Stimulated activated CD4-positive, alpha-beta T cell treated with anti-CD3 and anti-CD28 coated beads, Interleukin-15, amount 100 ng/mL, for 24 hours (primary cell): Measurements from ENCODE around the gene TCEAL4.
"Not testable (repeated sequence)": the region's sequence is repeated elsewhere in the genome, so short reads cannot be mapped to it uniquely, and the experiment has no call there.

Source experiments
- DNase-seq: peaks from one replicate; pipeline ENCODE4 v3.0.0-alpha.2; 2020

TCEAL4 gene

DNA sequence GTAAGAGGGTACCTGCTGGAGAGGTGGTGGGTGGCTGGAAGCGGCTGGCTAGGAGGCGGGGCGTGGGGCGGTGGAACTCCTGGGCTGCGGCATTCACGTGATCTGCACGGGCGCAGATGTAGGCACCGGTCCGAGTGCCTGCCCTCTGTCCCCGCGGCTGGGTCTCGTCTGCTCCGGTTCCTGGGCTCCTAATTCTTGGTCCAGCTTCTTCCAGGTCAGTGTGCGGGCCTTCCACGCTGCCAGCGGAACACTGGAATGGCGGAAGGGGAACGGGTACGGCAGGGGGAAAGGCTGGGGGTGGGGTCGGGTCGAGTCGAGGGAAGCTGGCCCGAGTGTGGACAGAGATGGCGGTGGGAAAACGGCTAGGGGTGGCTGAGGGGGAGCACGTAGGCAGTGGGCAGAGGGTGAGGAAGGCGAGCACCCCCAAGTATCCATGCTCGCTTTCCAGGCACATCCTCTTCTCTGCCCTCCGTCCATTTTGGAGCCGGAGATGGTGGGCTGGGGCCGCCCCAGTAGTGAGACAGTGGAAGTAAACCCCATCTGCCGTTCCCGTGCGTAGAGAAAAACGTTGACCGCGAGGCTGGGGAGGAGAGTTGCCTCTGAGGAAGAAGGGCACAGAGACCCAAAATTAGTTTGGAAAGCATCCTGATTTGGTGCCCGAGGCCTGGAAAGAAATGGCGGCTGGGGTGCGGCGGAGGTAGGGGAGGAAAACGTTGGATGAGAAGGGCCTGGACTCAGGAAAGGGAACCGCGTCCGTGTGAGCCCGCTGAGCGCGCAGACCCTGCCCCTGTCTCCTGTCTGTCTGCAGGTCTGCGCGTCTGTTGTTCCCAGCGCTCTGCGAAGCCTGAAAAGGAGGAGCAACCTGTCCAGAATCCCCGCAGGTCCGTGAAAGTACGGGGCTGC, at the start of gene TCEAL4:
Gene TCEAL4 (plus strand): TSS at position 105 of the 903 bp plus-strand sequence. CDS start 1,161 bp downstream, outside the sequence.
- peak; percentile 67 for DNase-seq

DNA sequence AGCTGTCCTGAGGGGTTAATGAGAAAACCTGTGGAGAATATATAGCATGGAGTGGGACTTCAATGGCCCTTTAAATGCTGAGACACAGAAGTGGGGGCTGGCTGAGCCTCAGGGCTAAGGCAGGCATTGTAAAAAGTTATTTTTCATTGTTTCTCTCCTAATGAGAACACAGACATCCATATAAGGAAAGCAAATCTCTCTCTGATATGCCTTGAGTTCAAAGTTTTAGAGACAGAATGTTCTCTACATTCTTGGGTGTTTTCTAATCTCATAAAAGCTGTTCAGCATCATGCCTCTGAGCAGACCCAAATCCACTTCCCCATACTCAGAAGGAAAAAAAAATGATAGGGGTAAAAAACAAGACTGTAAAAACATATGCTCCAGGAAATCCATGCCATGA, 49.2 kb upstream of the TCEAL4 start:
- no peak for DNase-seq

- DNase-seq, result no peak
These were observed 48.6 kb upstream of the TCEAL4 start for GRCh38 chrX:103536732-103537131.

- DNase-seq, result no peak
These were observed 47.4 kb upstream of the TCEAL4 start for GRCh38 chrX:103537871-103538387.

DNA sequence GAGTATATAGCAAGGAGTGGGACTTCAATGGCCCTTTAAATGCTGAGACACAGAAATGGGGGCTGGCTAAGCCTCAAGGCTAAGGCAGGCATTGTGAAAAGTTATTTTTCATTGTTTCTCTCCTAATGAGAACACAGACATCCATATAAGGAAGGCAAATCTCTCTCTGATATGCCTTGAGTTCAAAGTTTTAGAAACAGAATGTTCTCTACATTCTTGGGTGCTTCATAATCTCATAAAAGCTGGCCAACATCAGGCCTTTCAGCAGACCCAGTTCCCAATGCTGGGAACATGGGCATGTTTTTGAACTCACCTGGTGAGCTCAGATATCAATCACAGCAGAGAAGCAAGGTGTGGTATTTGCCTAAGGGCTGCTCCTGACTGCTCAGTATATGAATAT, 46.6 kb upstream of the TCEAL4 start:
- no peak for DNase-seq

DNA sequence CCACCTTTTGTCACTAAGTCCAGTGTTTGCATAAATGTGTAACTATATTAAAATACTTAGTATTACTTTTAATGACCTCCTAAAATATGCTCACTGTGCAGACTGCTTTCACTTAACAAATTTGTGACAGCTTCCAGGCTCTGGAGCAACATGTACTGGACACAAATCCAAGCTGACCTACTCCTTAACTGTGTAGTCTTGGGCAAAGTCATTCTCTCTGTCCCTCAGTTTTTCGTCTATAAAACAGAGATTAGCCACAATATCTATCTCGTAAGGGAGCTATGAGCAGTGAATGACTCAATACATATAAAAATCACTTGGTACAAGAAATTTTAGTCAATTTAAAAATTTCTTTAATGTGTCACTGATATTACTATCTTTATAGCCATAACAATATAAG, 45.6 kb upstream of the TCEAL4 start:
- no peak for DNase-seq

DNA sequence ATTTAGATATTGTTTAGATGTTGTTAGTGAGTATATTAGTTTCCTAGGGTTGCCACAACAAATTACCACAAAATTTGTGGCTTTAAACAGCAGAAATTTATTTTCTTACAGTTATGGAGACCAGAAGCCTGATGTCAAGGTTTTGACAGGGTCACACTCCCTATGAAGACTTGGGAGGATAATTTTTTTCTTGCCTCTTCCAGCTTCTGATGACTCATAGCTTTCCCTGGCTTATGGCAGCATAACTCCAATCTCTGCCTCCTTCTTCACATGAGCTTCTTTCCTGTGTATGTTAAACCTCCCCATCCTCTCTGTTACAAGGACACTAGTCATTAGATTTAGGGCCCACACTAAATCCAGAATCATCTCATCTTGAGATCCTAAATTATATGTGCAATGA, 45.2 kb upstream of the TCEAL4 start:
- DNase-seq, result no peak

- no peak for DNase-seq
These were observed 35.4 kb upstream of the TCEAL4 start for GRCh38 chrX:103549916-103550315.

- DNase-seq, result no peak
These were observed 34.8 kb upstream of the TCEAL4 start for GRCh38 chrX:103550415-103551051.

DNA sequence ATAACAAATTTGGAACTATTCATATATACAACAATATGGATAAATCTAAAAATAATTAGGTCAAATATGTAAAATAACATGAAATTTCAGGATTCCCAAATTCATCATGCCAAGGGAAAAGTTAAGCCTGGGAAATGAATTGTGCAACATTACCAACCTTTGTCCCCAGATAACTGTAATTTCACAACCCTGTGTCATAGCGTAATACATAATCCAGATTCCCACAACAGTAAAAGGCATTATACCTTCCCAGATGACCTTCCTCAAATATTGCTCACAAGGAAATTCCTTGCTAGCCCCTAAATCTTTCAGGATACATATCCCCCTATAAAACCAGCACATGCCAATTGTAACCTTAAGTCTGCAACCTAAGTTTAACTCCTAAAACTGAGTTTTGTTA, 33.1 kb upstream of the TCEAL4 start:
- no peak for DNase-seq

DNA sequence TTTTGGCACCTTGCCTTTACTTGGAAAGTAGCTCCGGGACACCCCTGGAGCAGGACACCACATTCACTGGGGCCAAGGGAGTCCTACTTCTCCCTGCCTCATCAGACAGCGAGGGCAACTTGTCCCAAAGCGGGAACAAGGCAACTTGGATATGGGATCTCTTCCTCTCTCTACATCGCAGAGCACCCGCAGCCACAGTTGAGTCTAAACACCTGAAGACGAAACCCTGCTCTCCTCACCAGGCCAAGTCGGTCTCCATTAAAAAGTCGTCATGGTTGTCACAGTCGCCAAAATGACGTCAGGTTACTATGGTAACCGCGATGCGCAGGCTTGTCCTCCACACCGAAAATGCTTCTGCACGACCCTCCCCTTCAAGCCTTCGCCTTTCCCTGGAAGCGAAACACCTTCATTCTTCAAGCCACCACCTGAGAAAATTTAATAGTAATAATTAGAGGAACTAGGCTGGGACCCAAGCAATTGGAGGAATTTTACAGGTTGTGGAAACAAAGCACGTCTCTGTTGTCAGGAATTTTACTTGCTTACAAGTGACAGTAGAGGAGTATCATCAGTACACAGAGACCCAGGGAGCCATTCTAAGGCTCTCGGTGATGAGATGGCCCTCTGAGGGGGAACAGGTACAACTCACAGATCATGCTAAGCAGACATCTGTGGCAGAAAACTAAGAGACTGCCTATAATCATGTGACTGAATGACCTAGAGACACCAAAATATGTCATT, 30.5 kb upstream of the TCEAL4 start:
- DNase-seq, result peak; percentile 76

GRCh38 chrX:103556963-103557612, 28.2 kb upstream of the TCEAL4 start:
- DNase-seq, result no peak

GRCh38 chrX:103560256-103560655, 25.1 kb upstream of the TCEAL4 start:
- DNase-seq, result no peak

DNA sequence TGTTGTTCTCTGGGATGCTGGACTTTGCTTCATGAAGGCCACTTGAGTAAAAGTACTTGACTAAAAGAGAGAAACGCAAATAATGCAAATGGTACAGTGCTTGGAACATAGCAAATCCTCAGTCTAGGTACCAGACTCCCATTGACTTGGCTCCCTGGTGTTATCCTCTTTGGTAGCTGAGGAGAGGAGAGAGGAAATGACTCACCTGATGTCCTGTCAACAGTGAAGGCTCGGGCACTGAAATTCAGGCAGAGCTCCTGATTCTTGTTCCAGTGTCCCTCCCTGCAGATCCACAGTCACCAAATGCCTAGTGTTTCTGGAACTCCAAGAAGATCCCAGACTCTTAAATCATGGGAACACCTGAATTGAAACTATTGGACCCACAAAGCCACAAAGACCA, 22.5 kb upstream of the TCEAL4 start:
- no peak for DNase-seq

DNA sequence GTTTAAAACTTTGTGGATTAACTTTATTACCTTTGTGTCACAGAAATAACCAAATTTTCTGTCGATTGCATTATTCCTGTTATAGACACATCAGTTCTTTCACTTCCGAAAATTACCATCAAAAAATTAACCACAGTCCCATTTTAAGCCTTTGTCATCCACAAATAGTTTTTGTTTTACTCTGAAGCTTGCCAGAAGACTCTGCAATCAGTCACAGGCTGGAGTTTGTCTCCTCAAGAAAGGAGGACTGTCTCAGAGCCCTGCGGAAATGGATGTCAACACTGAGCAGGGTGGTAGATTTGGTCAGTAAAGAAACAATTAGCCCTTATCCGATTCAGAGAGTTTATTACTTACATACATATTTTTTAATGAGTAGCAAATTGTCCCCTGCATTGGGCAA, 20.1 kb upstream of the TCEAL4 start:
- no peak for DNase-seq

GRCh38 chrX:103565752-103566151, 19.6 kb upstream of the TCEAL4 start:
- no peak for DNase-seq

GRCh38 chrX:103571121-103571520, 14.2 kb upstream of the TCEAL4 start:
- DNase-seq, result no peak

DNA sequence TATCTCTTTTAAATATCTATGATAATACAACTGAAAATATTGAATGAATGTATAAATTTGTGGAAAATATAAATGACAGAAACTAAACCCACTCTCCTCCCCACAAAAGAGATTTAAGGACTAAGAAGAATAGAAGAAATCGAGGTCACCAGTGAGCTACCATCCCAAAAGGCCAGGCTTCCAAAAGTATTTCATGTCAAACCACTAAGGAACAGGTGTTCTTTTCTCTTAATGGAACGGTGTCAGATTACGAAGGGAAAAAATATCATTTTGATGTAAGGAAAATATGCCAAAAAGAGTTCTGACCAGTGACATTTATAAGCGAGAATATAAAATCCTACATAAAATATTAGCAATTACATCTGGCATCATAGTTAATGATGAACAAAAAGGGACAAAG, 13.6 kb upstream of the TCEAL4 start:
- DNase-seq, result no peak

GRCh38 chrX:103573202-103573601, 12.1 kb upstream of the TCEAL4 start:
- DNase-seq, result no peak

GRCh38 chrX:103584596-103584995, 719 bp upstream of the TCEAL4 start:
- no peak for DNase-seq

GRCh38 chrX:103586314-103586646, 965 bp downstream of the TCEAL4 start:
- DNase-seq, result no peak

DNA sequence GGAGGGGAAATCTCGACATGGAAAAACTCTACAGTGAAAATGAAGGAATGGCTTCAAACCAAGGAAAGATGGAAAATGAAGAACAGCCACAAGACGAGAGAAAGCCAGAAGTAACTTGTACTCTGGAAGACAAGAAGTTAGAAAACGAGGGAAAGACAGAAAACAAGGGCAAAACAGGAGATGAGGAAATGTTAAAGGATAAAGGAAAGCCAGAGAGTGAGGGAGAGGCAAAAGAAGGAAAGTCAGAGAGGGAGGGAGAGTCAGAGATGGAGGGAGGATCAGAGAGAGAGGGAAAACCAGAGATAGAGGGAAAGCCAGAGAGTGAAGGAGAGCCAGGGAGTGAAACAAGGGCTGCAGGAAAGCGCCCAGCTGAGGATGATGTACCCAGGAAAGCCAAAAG, 1.3 kb downstream of the TCEAL4 start:
- DNase-seq, result no peak

GRCh38 chrX:103592295-103592694, 7.0 kb downstream of the TCEAL4 start:
- not testable (repeated sequence) for DNase-seq
